BE2C (cell line): ENCODE data around the gene CARTPT.

Experiments
- DNase-seq: peaks from one replicate; pipeline ENCODE4 v3.0.0-alpha.2; 2020
- H3K27me3 ChIP-seq: fragments of 250-450 bp; sonication (Bioruptor Pico); 2 replicates; pipeline ENCODE4 v1.5.1; 2020; ENCODE audit warnings: mild to moderate bottlenecking
- H3K36me3 ChIP-seq: fragments of 250-450 bp; sonication (Bioruptor Pico); 2 replicates; pipeline ENCODE4 v1.5.1; 2020; ENCODE audit warnings: mild to moderate bottlenecking
- H3K4me1 ChIP-seq: fragments of 250-450 bp; sonication (Bioruptor Pico); 2 replicates; pipeline ENCODE4 v1.5.1; 2020
- H3K4me3 ChIP-seq: 2 replicates; pipeline ENCODE4 v1.5.1; 2011; ENCODE audit warnings: low read depth, low read length
- H3K9me3 ChIP-seq: fragments of 250-450 bp; sonication (Bioruptor Pico); 2 replicates; pipeline ENCODE4 v1.5.1; 2020
- TF ChIP-seq, protein P1 (sequence below): IDR thresholded peaks from 2 replicates; pipeline ENCODE4 v1.5.1; 2012; ENCODE audit warnings: mild to moderate bottlenecking, low read depth, low read length

CARTPT gene

DNA sequence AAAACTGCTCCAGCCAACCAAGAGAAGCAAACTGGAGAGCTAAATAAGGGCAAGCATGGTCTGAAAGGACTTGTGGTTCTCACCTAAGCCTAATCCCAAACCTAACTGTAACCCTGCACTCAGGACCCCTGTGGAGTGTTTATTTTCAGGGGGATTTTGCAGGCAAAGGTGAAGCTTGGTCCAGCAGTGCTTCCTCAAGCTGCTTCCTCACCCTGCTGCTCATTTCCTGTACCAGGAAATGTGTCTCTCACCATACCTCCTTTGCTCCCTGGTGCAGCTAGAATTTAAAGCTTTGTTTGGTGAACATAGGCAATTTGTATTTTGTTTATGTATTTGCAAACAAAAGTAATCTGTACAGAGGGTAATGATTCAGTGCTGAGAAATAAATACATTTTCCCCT lies 50.2 kb downstream of the CARTPT start:
- Histone ChIP-seq H3K9me3 (no peaks in the 10 kb centered on the region), H3K4me3 (no peak overlapping the region), H3K36me3 (no peaks in the 10 kb centered on the region), H3K27me3 (no peaks in the 10 kb centered on the region), H3K4me1 (peaks cover 8% of the 10 kb centered on the region)
- DNase-seq = no peak
- TF ChIP-seq, protein P1, sequence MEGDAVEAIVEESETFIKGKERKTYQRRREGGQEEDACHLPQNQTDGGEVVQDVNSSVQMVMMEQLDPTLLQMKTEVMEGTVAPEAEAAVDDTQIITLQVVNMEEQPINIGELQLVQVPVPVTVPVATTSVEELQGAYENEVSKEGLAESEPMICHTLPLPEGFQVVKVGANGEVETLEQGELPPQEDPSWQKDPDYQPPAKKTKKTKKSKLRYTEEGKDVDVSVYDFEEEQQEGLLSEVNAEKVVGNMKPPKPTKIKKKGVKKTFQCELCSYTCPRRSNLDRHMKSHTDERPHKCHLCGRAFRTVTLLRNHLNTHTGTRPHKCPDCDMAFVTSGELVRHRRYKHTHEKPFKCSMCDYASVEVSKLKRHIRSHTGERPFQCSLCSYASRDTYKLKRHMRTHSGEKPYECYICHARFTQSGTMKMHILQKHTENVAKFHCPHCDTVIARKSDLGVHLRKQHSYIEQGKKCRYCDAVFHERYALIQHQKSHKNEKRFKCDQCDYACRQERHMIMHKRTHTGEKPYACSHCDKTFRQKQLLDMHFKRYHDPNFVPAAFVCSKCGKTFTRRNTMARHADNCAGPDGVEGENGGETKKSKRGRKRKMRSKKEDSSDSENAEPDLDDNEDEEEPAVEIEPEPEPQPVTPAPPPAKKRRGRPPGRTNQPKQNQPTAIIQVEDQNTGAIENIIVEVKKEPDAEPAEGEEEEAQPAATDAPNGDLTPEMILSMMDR = no peak

DNA sequence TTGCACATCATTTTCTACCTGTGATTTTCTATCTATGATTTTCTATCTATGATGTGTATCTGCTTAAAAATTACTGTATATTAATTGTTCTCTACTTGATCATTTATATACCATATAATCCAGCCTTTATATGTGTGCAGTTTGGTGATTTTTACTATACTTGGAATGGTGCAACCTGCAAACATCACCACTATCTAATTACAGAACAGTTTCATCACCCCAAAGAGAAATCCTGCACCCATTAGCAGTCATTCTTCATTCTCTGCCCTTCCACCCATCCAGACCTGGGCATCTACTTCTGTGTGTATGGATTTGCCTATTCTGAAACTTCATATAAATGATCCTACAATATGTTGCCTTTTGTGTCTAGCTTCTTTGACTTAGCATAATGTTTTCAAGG lies 51.3 kb downstream of the CARTPT start:
- peaks cover 8% of the 10 kb centered on the region for H3K4me1 ChIP-seq
- H3K4me3 ChIP-seq = no peak overlapping the region
- TF ChIP-seq, protein P1 = no peak
- DNase-seq = no peak
- no peaks in the 10 kb centered on the region for H3K9me3 ChIP-seq
- no peaks in the 10 kb centered on the region for H3K36me3 ChIP-seq
- H3K27me3 ChIP-seq = no peaks in the 10 kb centered on the region
